HG02884 (cell line): ENCODE data around the gene TAS2R43.
A peak's percentile ranks its signal among the peaks of the same experiment; 100 is the strongest.
"Not testable (repeated sequence)": the region's sequence is repeated elsewhere in the genome, so short reads cannot be mapped to it uniquely, and the experiment has no call there.

ENCODE experiments used
- ATAC-seq: cut with Tn5 transposase; IDR thresholded peaks from one replicate; pipeline ENCODE4 v1.9.1; 2021; ENCODE audit warnings: mild to moderate bottlenecking, moderate library complexity; ENCODE audit not compliant: unreplicated experiment

TAS2R43 gene

GRCh38 chr12:11092128-11092527, at the start of gene TAS2R43:
Gene TAS2R43 (minus strand): TSS chr12:11092313. CDS start chr12:11092229, 84 bp downstream.
- ATAC-seq: no peak

- peak; percentile 81 for ATAC-seq
Measured at GRCh38 chr12:11136075-11136474, 44.0 kb upstream of the TAS2R43 start.

- ATAC-seq: no peak
Measured at GRCh38 chr12:11134305-11134704, 42.2 kb upstream of the TAS2R43 start, which contains the start of gene TAS2R30. Gene TAS2R30 (minus strand): TSS chr12:11134644. CDS start chr12:11134244, 400 bp downstream.

- ATAC-seq: no peak
Measured at GRCh38 chr12:11133816-11134215, 41.7 kb upstream of the TAS2R43 start.

- no peak for ATAC-seq
Measured at GRCh38 chr12:11133162-11133561, 41.0 kb upstream of the TAS2R43 start.

- no peak for ATAC-seq
Measured at GRCh38 chr12:11130999-11131398, 38.9 kb upstream of the TAS2R43 start.

GRCh38 chr12:11130382-11130781, 38.3 kb upstream of the TAS2R43 start:
- no peak for ATAC-seq

GRCh38 chr12:11114130-11114529, 22.0 kb upstream of the TAS2R43 start:
- ATAC-seq: not testable (repeated sequence)

GRCh38 chr12:11111213-11111612, 19.1 kb upstream of the TAS2R43 start:
- ATAC-seq: not testable (repeated sequence)

- no peak for ATAC-seq
Measured at GRCh38 chr12:11108862-11109261, 16.7 kb upstream of the TAS2R43 start.

- no peak for ATAC-seq
Measured at GRCh38 chr12:11107719-11108118, 15.6 kb upstream of the TAS2R43 start.

GRCh38 chr12:11106288-11106687, 14.2 kb upstream of the TAS2R43 start:
- ATAC-seq: no peak

- ATAC-seq: no peak
Measured at GRCh38 chr12:11105546-11105945, 13.4 kb upstream of the TAS2R43 start.

- ATAC-seq: not testable (repeated sequence)
Measured at GRCh38 chr12:11094910-11095309, 2.8 kb upstream of the TAS2R43 start.

GRCh38 chr12:11089246-11089645, 2.9 kb downstream of the TAS2R43 start:
- ATAC-seq: no peak

- no peak for ATAC-seq
Measured at GRCh38 chr12:11085419-11085818, 6.7 kb downstream of the TAS2R43 start.

GRCh38 chr12:11081987-11082386, 10.1 kb downstream of the TAS2R43 start:
- ATAC-seq: no peak

- ATAC-seq: no peak
Measured at GRCh38 chr12:11078246-11078645, 13.9 kb downstream of the TAS2R43 start.

GRCh38 chr12:11075642-11076041, 16.5 kb downstream of the TAS2R43 start:
- no peak for ATAC-seq

GRCh38 chr12:11071414-11071813, 20.7 kb downstream of the TAS2R43 start:
- no peak for ATAC-seq

GRCh38 chr12:11070999-11071398, 21.1 kb downstream of the TAS2R43 start:
- no peak for ATAC-seq

- ATAC-seq: no peak
Measured at GRCh38 chr12:11069854-11070365, 22.2 kb downstream of the TAS2R43 start.

- no peak for ATAC-seq
Measured at GRCh38 chr12:11067514-11067913, 24.6 kb downstream of the TAS2R43 start.
